ENCODE measurements around the gene TEAD4. TPM values are rescaled to one million over a fixed set of nuclear protein-coding genes. Genes with fewer than 3 reads are reported as not detected.

TEAD4 gene
- total and polyA plus RNA-seq, 2 experiments from 2014 or later = 68.1 to 145 TPM

- TF ChIP-seq REST (IDR thresholded peaks at IDR 0.05; ENCODE audit: unreplicated experiment) (no peak), CREB1 (CRISPR knock-in tag; IDR thresholded peaks at IDR 0.05; ENCODE audit: low read depth) (no peak)
These were observed 39.6 kb downstream of the TEAD4 start (continued) for GRCh38 chr12:2998789-2999264.

GRCh38 chr12:2999265-2999841 is 40.2 kb downstream of the TEAD4 start:
- Histone ChIP-seq H3K79me2 (replicated peaks; ENCODE audit: insufficient read depth) (peaks cover 75% of the 10 kb centered on the region), H3F3A (replicated peaks; ENCODE audit: low read depth) (peaks cover 27% of the 10 kb centered on the region; the same call in 1 of the 2 replicates), H2AFZ (no peak overlapping the region), H3K4me1 (ENCODE audit: insufficient read depth) (peaks cover 28% of the 10 kb centered on the region), H3K4me3 (no peak overlapping the region; the same call in 1 of the 2 replicates), H3K27me3 (ENCODE audit: insufficient read depth) (no peaks in the 10 kb centered on the region), H3K27ac (ENCODE audit: low read depth) (peak overlapping the region; percentile 84), H4K20me1 (replicated peaks; ENCODE audit: insufficient read depth) (peaks cover 56% of the 10 kb centered on the region), H3K9me2 (ENCODE audit: insufficient read depth) (no peaks in the 10 kb centered on the region), H3K4me2 (peak overlapping the region; percentile 55; the same call in 1 of the 2 replicates), H3K36me3 (ENCODE audit: insufficient read depth) (peaks cover 17% of the 10 kb centered on the region)
- H3K9me3 Mint-ChIP-seq = no peaks in the 10 kb centered on the region
- peak overlapping the region; percentile 49 for H3K4me3 Mint-ChIP-seq
- ATAC-seq (peak; percentile 71), DNase-seq (ENCODE audit: low spot score) (peak; percentile 61)
- H3K27ac Mint-ChIP-seq = peak overlapping the region; percentile 87
- peaks cover 65% of the 10 kb centered on the region for H3K36me3 Mint-ChIP-seq (ENCODE audit: low read depth)
- TF ChIP-seq STAT1 (IDR thresholded peaks at IDR 0.05; ENCODE audit: unreplicated experiment) (no peak), ZNF114 (CRISPR knock-in tag; IDR thresholded peaks at IDR 0.05) (no peak), ZNF331 (CRISPR knock-in tag; IDR thresholded peaks at IDR 0.05; ENCODE audit: low read depth) (no peak), EZH2phosphoT487 (IDR thresholded peaks at IDR 0.05; ENCODE audit: unreplicated experiment) (no peak), CTCF (conservative IDR thresholded peaks at IDR 0.05; ENCODE audit: low read depth in 2 of 2) (no peak), NANOG (IDR thresholded peaks at IDR 0.05; ENCODE audit: borderline replicate concordance) (no peak), POLR2AphosphoS5 (IDR thresholded peaks at IDR 0.05; ENCODE audit: low read depth) (no peak)
- H3K4me1 Mint-ChIP-seq = peaks cover 55% of the 10 kb centered on the region
- H3K27me3 Mint-ChIP-seq (ENCODE audit: insufficient read depth, low read depth, poor library complexity) = peaks cover 13% of the 10 kb centered on the region
